ENCODE results near the gene CCDC192.

DNA sequence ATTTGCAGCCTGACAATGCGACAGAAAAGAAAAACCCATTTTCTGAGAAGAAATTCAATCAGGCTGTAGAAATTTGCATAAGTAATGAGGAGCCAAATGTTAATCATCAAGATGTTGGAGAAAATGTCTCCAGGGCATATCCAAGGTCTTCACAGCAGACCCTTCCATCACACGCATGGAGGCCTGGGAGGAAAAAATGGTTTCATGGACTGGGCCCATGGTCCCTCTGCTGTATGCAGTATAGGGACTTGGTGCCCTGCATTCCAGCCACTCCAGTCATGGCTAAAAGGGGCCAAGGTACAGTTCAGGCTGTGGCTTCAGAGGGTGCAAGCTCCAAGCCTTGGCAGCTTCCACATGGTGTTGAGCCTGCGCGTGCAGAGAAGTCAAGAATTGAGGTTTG, 73.3 kb downstream of the CCDC192 start:
- TF ChIP-seq, protein P1, sequence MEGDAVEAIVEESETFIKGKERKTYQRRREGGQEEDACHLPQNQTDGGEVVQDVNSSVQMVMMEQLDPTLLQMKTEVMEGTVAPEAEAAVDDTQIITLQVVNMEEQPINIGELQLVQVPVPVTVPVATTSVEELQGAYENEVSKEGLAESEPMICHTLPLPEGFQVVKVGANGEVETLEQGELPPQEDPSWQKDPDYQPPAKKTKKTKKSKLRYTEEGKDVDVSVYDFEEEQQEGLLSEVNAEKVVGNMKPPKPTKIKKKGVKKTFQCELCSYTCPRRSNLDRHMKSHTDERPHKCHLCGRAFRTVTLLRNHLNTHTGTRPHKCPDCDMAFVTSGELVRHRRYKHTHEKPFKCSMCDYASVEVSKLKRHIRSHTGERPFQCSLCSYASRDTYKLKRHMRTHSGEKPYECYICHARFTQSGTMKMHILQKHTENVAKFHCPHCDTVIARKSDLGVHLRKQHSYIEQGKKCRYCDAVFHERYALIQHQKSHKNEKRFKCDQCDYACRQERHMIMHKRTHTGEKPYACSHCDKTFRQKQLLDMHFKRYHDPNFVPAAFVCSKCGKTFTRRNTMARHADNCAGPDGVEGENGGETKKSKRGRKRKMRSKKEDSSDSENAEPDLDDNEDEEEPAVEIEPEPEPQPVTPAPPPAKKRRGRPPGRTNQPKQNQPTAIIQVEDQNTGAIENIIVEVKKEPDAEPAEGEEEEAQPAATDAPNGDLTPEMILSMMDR (conservative IDR thresholded peaks at IDR 0.05) = no peak
- TF ChIP-seq ZFX (IDR thresholded peaks at IDR 0.05) = no peak
